LNCAP (cell line): Measurements from ENCODE around the gene ST6GALNAC3.

ENCODE experiments used
- CTCF ChIP-seq: fragments of 450-650 bp; IDR thresholded peaks from 2 replicates; pipeline ENCODE4 v1.5.1; 2017; ENCODE audit warnings: mild to moderate bottlenecking

ST6GALNAC3 gene

GRCh38 chr1:76627901-76628300 is 553.4 kb downstream of the ST6GALNAC3 start:
- no peak for TF ChIP-seq CTCF

- TF ChIP-seq CTCF: no peak
These were observed 557.6 kb downstream of the ST6GALNAC3 start for GRCh38 chr1:76632136-76632535.

GRCh38 chr1:76635784-76636183 is 561.2 kb downstream of the ST6GALNAC3 start:
- no peak for TF ChIP-seq CTCF

GRCh38 chr1:76639181-76639580 is 564.6 kb downstream of the ST6GALNAC3 start:
- no peak for TF ChIP-seq CTCF

GRCh38 chr1:76640092-76640491 is 565.5 kb downstream of the ST6GALNAC3 start:
- TF ChIP-seq CTCF: no peak

- TF ChIP-seq CTCF: no peak
These were observed 566.2 kb downstream of the ST6GALNAC3 start for GRCh38 chr1:76640723-76641122.

- no peak for TF ChIP-seq CTCF
These were observed 569.6 kb downstream of the ST6GALNAC3 start for GRCh38 chr1:76644139-76644538.

GRCh38 chr1:76657623-76658022 is 583.1 kb downstream of the ST6GALNAC3 start:
- TF ChIP-seq CTCF: no peak
